Amniotic stem cell (primary cell): Measurements from ENCODE around the gene DENND1A.

Experiments used
- DNase-seq: peaks from one replicate; lab custom pipeline; 2025; lab: John Stamatoyannopoulos, UW

Gene DENND1A

DNA sequence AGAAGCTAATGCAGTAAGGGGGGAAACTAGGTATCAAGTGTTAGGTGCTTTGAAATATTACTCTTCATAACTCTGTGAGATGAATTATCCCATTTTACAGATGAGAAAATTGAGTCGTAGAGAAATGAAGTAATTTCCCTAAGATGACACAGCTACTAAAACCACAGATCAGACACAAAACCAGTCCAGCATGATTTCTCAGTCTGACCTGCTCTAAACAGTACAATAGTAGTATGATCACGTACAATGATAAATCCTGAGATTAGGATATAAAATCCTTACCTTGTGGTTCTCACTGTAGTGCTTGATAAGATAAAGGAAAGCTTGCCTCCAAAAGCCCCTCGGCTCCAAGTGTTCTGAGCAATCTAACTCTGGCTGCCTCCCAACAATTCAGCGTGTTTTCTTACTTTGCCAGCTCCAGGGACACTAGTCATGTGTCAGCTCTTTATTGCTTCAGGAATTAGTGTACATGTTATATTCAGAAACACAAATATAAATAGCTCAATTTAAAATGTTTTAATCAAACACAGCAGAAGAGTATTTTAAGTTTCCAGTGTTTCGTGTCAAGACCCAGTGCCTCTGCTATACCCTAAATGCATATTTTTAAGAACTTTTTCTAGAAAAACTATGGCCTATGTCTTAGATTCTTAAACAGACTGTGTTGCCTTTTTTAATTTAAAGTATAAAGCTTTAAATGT, 243.6 kb downstream of the DENND1A start:
- DNase-seq, result no peak

DNA sequence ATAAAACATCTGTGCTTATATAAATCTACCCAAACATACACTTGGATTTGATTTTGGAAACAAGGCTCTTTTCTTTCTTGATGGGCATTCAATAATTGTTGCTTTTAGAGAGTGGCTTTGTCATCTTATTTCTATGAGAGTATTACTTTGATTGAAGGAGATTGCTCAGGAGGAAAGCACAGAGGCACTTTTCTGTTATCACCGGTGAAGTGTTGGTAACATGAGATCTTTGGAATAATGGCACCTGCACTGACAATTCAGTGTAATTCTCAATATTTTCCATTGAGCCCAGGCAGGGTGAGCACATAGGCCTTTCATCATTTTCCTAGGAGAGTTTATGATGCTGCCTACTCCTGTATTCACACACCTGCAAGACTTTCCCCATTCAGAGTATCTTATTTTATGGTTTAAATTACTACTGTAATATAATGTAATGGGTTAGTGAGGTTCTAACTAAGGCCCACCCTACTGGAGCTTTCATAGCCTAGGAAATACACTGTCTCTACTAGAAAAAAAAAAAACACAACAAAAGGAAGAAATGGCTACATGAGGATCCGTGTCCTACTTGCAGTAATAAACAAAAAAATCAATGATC, 244.3 kb downstream of the DENND1A start:
- no peak for DNase-seq

DNA sequence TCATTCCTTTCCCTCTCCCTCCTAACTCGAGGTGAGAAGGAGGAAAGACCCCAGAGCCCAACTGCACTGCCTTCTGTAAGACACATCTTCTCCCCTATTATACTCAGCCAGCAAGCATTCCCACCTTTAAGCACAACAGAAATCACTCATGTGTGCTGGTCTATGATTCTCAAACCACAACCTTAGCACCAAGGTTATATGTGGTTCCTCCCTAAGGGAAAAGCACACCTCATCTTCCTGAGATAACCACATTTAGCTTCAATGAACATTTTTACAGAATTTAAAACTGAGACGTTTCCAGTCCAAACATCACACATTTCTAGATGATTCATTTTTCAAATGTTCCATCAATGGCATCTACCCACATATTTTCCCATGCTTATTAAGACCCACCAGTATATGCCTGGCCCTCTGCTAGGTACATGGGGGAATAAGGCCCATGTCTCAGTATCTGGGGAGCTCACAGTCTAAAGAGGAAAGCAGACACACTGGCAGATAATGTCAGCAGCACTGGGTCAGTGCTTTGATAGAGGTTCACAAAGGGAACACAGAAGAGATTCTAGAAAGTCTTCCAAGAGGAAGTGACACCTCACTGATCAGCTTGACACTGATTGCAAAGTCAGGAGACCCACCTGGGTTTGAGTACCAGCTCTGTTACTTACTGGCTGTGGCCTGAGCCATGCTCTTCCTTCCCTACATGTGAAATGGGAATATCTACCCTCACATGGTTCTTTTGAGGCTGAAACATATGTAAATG, 245.4 kb downstream of the DENND1A start:
- no peak for DNase-seq

DNA sequence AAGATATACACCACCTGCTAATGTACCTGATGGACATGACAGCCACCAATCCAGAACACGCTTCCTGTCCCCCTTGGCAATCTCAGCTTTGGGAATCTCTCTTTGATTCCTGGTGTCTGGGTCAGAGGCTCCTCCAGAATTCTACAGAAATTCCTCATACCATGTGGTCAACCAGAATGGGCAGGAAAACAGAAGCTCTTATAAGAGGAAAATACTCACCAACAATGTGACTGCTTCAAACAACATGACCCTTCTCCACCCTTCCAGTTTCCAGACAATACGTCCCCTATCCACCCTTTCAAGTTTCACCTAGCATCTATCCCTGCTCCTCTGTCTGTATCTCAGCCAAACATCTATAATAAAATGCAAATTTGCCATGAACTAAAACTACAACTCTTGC, 247.2 kb downstream of the DENND1A start:
- DNase-seq, result no peak

DNA sequence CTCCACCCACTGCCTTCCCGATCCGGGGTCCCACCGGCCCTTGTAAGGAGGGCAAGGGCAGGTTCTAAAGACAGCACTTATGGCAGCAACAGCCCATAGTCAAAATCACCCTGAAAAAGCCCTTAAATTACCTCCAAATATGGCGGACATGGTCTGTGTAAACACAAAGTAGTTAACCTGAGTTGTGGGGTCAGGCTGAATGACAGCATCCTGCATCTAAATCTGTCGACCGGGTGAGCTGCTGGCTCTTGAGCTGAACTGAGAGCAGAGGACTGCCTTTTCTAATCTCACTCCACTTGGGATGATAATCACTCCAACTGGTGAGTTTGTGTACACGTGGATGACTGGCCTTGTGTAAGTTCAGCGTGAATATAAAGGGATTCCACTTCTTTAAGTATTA, 249.6 kb downstream of the DENND1A start:
- DNase-seq, result no peak

DNA sequence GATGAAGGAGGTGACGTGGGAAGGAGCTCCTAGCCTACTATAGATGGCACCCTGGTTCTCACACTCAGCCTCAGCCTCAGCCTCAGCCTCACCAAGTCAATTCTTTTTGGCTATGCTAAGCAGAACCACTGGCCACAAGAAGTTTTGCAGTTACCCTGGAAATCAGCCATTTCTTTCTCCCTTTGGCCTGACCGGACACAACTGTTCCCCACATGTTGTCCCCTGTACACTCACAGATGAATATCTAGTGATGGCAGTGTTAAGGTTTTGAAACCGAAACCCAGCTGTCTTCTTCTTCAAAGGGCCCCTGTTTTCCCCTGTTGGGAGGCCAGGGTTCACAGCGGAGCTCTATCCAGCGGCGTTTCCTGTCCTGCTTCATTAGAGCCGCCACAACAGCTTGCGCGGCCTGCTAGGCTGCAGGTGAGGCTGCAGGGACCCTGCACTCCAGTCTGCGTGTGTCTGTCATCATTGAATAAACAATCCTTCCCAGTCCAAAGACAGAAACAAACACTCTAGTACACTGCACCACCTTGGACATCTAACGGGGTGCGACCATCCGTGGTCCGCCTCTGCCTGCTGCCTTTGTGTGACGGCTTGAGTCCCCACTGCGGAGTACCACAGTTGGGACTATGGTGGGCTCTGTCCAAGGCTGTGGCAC, 250.5 kb downstream of the DENND1A start:
- no peak for DNase-seq

DNA sequence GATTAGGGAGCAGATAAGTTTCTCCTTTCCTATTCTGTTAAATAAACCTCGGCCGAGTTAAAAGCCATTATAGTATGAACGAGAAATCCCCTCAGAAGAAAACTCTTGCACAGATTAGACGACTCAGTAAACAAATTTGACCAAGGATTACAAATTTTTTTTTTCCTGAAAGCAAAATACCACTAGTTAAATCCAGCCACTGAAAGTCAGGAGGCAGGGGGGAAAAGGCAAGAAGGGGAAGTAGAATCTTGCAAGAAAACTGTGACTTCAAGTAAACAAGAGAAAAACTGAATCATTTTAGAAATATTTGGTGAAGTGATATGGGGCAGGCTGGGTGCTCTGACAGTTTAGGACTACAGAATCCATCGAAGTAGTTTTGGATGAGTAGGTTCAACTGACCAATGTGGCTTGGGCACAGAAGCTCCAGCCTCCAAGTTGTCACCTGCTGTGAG, 251.0 kb downstream of the DENND1A start:
- DNase-seq, result no peak

DNA sequence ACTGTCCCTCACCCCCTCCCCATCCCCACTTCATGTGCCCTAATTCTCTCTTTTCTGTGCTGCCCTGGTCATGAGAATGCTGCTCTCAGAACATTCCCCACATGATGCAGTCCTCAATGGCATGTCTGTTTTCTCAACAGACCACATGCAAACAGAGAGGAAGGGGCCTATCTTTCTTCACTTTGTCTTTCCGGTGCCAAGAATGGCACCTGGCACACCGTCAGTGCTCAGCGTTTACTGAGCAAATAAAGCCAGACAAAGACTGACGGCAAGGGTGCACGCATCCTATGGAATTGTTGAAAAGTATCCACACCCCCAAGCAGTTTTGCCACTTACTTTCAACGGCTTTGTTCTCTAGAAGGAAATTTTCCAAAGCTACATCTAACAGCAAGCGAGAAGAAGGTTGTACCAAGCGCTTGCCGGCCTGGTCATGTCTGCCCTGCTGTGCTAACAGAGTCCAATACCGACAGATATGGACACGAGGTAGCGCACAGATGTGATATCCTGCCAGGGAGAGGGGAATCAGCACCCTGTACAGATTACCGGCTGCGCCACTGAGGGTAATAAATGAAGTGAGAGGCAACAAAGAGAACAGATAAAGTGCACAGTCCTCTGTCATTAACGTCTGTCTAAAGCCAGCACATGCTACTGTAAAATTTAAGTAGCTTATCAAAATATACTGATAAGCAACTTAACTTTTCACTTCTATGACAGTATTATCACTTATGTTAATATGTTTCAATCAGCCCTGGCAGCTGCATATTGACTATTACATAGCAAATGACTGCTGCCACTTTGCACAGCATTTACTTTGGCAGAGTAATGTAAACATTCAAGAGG, 251.7 kb downstream of the DENND1A start:
- no peak for DNase-seq

DNA sequence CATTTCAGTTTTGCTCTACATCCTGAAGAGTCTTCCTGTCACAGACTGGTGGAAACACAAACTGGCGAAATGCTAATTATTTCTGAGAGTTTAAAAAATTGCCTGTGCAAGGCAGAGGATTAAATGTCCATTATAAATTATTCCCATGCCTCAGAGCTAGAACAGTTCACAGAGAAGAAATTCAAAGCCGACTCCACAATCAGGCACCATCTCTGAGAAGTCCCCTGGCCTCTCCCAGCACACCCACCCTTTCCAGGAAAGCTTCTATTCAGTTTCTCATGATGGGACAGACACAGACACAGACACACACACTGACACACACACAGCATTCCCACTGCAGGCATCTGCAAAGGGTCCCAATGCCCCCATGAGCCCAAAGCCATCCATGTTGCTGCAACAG, 253.1 kb downstream of the DENND1A start:
- no peak for DNase-seq

DNA sequence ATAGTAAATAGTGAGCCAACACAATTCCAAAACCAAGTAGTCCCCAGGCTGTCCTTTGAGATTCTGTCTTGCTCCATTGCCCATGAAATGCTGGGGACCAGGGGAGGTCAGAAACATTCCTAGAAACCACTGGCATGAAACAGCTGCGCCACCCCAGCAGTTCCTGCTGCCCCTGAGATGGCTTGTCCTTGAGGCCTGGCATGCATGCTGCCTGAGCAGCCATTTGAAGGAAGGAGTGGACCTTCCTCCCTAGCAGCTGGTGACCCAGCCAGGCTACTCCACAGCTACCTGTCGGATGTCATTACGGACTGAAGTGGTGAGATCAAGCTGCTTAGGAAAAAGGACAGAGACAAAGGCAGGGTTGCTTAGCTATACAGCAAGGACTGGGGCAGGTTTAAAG, 260.6 kb downstream of the DENND1A start:
- no peak for DNase-seq

DNA sequence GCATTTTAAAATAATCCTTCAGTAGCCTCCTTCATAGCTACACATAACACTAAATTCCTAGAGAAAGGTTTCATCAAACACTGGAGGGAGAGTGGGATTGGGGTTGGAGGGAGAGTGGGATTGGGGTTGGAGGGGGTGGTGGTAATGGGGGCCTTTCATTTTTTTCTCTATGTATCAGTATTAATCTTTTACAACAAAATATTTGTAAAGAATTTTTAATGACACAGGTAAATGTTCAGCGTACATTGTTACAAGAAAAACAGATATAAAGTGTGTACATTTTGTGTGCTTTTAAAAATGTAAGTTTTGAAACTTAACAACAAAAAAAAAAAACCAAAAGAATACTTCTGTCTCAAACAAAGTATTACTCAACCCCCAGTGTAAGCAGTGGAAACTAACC, 266.4 kb downstream of the DENND1A start:
- no peak for DNase-seq

DNA sequence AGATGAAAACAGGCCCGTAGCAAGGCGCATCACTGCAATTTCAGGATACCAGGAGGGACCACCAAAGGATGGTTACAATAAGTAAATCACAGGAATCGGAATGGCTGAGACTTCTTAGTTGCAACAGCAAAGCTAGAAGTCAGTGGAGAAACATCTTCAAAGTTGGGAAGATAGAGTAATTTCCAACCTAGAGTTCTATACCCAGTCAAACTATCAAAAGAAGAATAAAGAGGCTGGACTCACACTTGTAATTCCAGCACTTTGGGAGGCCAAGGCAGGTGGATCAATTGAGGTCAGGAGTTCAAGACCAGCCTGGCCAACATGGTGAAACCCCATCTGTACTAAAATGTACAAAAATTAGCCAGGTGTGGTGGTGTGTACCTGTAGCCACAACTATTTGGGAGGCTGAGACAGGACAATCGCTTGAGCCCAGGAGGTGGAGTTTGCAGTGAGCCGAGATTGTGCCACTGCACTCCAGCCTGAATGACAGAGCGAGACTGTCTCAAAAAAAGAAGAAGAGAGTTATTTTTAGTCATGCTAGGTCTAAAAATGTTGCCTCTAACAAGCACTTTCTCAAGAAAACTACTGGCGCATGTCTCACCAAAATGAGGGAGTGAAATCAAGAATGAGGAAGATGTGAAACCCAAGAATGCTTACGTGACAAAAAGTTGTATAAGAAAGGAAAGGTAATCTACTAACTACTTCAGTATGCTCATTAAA, 267.7 kb downstream of the DENND1A start:
- no peak for DNase-seq

DNA sequence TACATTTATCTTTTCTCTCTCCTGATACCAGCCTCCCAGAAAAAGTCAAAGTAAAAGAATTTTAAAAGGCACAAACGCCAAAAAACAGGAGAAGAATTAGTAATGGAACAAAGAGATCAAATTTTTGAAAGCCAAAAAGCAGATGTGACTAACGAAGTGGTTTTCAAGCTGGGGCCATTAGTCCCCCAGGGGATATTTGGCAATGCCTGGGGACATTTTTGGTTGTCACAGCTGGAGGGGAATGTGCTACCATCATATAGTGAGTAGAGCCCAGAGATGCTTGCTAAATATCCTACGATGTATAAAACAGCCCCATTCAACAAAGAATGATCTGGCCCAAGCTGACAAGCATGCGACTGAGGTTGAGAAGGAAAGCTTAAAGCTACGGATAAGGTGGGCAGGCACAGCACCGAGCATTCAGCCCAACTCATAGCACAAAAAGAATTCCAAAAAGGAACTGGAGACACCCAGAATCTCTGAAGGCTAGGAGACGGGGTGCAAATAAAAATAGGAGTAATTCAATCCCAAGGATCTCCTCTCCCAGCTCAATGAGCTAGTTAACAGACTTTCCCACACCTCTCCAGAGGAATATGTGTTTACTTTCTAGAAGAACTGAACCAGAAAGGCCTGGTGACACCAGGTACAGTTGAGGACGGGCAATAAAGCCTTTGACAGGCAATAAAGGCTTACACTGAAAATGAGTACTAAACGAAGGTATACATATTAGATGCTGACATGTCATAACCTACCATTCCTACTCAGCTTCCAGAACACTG, 269.0 kb downstream of the DENND1A start:
- DNase-seq, result no peak

DNA sequence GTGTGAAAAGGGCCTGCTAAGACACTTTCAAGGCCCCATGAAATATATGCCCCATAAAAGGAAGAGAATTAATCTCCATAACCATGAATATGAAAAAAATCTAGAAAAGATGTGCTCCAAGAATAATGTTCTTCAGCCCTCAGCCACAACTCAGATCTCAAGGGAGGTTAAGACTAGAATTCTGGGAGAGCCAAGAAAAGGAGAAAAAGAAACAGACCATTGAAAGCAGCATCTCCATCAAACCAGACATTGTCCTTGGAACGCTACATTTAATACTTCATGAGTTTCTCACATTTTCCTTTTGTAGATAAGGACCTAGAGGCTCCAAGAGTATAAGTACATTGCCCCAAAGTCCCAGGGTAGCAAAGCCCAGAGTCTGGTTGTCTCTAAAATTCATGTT, 270.6 kb downstream of the DENND1A start:
- DNase-seq, result no peak

DNA sequence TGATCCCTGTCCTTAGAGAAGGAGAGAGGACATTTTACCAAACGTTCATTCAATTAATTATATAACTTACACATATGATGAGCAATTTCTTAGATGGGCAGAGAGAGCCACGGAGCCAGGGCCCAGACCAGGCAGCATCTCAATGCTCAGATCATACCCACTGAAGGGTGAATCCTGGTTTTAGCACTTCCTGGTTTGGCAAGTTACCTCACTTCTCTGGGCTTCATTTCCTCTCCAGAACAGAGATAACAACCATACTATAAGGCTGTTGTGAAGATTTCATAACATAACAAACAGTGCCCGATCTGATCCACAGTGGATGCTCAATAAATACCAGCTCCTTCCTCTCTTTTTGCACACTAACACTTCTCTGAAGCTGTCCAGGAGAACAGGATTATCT, 271.1 kb downstream of the DENND1A start:
- DNase-seq, result no peak

DNA sequence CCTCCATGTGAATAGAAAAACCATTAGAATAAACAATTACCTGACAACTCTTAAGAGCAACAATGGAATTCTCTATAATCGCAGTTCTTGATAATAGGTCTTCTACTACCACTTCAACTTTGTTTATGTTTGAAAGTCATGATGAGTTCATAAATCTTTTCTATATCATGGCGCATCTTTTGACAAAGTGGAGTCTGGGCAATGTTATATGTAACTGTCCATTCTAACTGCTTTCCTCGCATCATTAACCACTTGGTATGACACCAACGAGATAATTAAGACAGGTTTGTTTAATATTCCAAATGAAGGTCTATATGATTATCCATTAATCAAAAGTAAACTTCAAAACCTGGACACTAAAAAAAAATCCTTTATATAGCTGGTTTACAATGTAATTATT, 272.0 kb downstream of the DENND1A start:
- no peak for DNase-seq

DNA sequence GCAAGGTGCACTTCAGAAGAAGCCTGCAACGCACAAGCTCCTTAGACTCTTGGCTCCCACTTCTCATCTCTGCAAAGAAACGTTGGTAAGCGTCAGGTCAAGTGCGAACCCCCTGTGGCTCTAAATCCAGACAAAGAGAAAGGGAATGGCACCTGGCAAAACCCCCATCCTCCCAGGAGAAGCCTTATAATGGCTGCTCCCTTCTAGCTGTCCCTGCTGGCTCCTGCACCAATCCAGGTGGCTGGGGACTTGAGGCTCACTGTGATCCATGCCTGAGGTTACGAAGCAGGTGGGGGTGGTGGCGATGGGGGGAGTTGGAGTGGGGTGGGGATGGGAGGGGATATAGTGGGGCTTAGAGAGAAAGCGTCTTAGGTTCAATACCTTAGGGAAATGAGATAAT, 272.8 kb downstream of the DENND1A start:
- DNase-seq, result no peak

DNA sequence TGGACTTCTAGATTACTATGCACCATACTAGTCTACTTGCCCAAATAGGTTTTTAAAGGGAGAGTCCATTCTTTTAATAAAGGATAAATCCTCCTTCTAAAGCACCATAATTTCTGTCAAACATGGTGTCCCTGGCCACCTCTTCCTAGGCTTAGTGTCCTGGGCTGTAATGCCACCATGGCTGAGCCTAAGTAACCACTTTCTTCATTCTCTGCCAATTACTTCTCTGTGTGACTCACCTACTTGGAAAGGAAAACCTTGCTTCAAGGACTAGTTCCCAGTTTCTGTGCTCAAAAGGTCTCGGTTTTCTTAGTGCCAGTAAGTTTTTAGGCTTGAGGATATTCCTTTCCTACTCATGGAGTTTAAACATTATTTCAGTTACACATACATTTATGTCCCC, 273.4 kb downstream of the DENND1A start:
- DNase-seq, result no peak

DNA sequence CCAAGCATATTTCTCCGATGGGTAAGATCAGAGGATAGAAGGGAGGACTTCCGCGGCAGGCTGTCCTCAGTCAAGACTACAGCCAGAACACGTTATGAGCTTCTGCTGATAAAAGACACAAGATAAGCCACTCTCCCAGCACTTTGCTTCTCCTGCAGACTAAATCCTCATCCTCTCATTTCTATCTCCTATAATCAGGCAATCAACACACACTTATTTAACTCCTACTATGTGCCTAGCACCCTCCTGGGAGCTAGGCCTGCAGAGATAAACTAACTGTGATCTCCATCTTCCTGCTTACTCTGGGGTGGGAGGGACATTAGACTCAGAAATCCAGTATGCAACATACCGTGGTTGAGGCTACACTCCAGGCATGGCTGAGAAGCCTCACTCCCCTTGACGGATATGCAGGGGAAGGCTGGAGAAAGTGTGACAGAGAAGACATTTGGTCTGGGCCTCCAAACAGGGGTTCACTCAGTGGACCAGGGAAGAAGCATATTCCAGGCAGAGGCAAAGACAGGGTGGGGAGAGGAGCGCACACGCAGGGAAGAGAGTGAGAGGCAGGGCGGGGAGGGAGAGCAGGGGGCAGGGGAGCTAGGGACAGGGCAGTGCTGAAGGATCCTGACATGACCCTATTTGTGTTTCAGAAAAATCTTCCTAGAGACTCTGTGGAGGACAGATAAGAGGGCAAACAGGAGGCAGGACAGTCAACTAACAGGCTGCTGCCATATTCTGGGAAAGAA, 274.1 kb downstream of the DENND1A start:
- no peak for DNase-seq
